SK-N-SH treated with all-trans-retinoic acid at 6 μM for 48 hours (cell line): ENCODE results near the gene BICC1.
A peak's percentile ranks its signal among the peaks of the same experiment; 100 is the strongest.

Experiments used
- ATAC-seq: fragments of 200-7000 bp; cut with Tn5 transposase; 3 replicates; pipeline ENCODE4 v1.9.1; 2020; ENCODE audit warnings: mild to moderate bottlenecking, moderate library complexity
- BACH2 ChIP-seq: fragments of 250-450 bp; sonication (Bioruptor Pico); IDR thresholded peaks from 2 replicates; pipeline ENCODE4 v1.9.0; 2021; ENCODE audit warnings: mild to moderate bottlenecking, borderline replicate concordance
- CREB5 ChIP-seq: fragments of 250-450 bp; sonication (Bioruptor Pico); IDR thresholded peaks from 2 replicates; pipeline ENCODE4 v1.5.1; 2020; ENCODE audit warnings: low read depth, mild to moderate bottlenecking, moderate library complexity
- CSDC2 ChIP-seq: fragments of 250-450 bp; sonication (Bioruptor Pico); IDR thresholded peaks from 2 replicates; pipeline ENCODE4 v1.5.0; 2020; ENCODE audit warnings: mild to moderate bottlenecking, moderate library complexity
- CSRNP3 ChIP-seq: fragments of 250-450 bp; sonication (Bioruptor Pico); IDR thresholded peaks from 2 replicates; pipeline ENCODE4 v1.5.1; 2021; ENCODE audit warnings: mild to moderate bottlenecking, moderate library complexity
- ESRRG ChIP-seq: fragments of 250-450 bp; sonication (Bioruptor Pico); IDR thresholded peaks from 2 replicates; pipeline ENCODE4 v1.6.1; 2021; ENCODE audit warnings: mild to moderate bottlenecking
- GLIS3 ChIP-seq: fragments of 250-450 bp; sonication (Bioruptor Pico); IDR thresholded peaks from 2 replicates; pipeline ENCODE4 v1.5.0; 2020; ENCODE audit warnings: mild to moderate bottlenecking, moderate library complexity
- ISL1 ChIP-seq: fragments of 250-450 bp; sonication (Bioruptor Pico); IDR thresholded peaks from 2 replicates; pipeline ENCODE4 v2.1.2; 2022; ENCODE audit warnings: mild to moderate bottlenecking, moderate library complexity
- OSR1 ChIP-seq: fragments of 250-450 bp; sonication (Bioruptor Pico); IDR thresholded peaks from 2 replicates; pipeline ENCODE4 v1.8.0; 2022; ENCODE audit warnings: moderate library complexity, mild to moderate bottlenecking, inconsistent platforms
- PATZ1 ChIP-seq: fragments of 250-450 bp; sonication (Bioruptor Pico); IDR thresholded peaks from 2 replicates; pipeline ENCODE4 v1.8.0; 2020; ENCODE audit warnings: mild to moderate bottlenecking, moderate library complexity, borderline replicate concordance
- POU6F1 ChIP-seq: fragments of 250-450 bp; sonication (Bioruptor Pico); IDR thresholded peaks from 2 replicates; pipeline ENCODE4 v1.8.0; 2021; ENCODE audit warnings: low read depth, mild to moderate bottlenecking, moderate library complexity, borderline replicate concordance
- PPARA ChIP-seq: fragments of 250-450 bp; sonication (Bioruptor Pico); IDR thresholded peaks from 2 replicates; pipeline ENCODE4 v1.5.0; 2020; ENCODE audit warnings: mild to moderate bottlenecking, borderline replicate concordance
- RARB ChIP-seq: fragments of 250-450 bp; sonication (Bioruptor Pico); IDR thresholded peaks from 2 replicates; pipeline ENCODE4 v1.8.0; 2021; ENCODE audit warnings: mild to moderate bottlenecking, moderate library complexity
- TCF4 ChIP-seq: fragments of 250-450 bp; sonication (Bioruptor Pico); IDR thresholded peaks from 2 replicates; pipeline ENCODE4 v1.8.0; 2021; ENCODE audit warnings: mild to moderate bottlenecking, moderate library complexity, borderline replicate concordance
- TSHZ2 ChIP-seq: fragments of 250-450 bp; sonication (Bioruptor Pico); IDR thresholded peaks from 2 replicates; pipeline ENCODE4 v1.5.0; 2020; ENCODE audit warnings: mild to moderate bottlenecking, moderate library complexity
- ZC3H10 ChIP-seq: fragments of 250-450 bp; sonication (Bioruptor Pico); IDR thresholded peaks from 2 replicates; pipeline ENCODE4 v1.5.1; 2021; ENCODE audit warnings: mild to moderate bottlenecking, moderate library complexity
- ZFP3 ChIP-seq: fragments of 250-450 bp; sonication (Bioruptor Pico); IDR thresholded peaks from 2 replicates; pipeline ENCODE4 v1.5.0; 2020; ENCODE audit warnings: mild to moderate bottlenecking, moderate library complexity
- ZFP30 ChIP-seq: fragments of 450-650 bp; formaldehyde crosslinking; IDR thresholded peaks from 2 replicates; pipeline ENCODE4 v1.5.0; 2022; ENCODE audit warnings: mild to moderate bottlenecking, moderate library complexity
- ZNF70 ChIP-seq: fragments of 450-650 bp; formaldehyde crosslinking; IDR thresholded peaks from 2 replicates; pipeline ENCODE4 v1.5.0; 2020; ENCODE audit warnings: mild to moderate bottlenecking, moderate library complexity
- ZNF8 ChIP-seq: fragments of 450-650 bp; formaldehyde crosslinking; IDR thresholded peaks from 2 replicates; pipeline ENCODE4 v1.5.0; 2020; ENCODE audit warnings: mild to moderate bottlenecking, moderate library complexity

The BICC1 gene

GRCh38 chr10:58641095-58641531 is 128.4 kb downstream of the BICC1 start (continued):
- TF ChIP-seq POU6F1 (peak; percentile 62; the same call in 1 of the 2 replicates), ZFP3 (CRISPR knock-in tag) (0 out of 2 replicates have a peak, but pooled peaks have one; percentile 18), PATZ1 (0 out of 2 replicates have a peak, but pooled peaks have one; percentile 22), PPARA (CRISPR knock-in tag) (no peak), CSDC2 (CRISPR knock-in tag) (0 out of 2 replicates have a peak, but pooled peaks have one; percentile 45), ZC3H10 (CRISPR knock-in tag) (0 out of 2 replicates have a peak, but pooled peaks have one; percentile 27), ZFP30 (no peak), CSRNP3 (CRISPR knock-in tag) (no peak), OSR1 (no peak), TCF4 (CRISPR knock-in tag) (no peak; the same call in 1 of the 2 replicates), BACH2 (CRISPR knock-in tag) (no peak)

- peak; percentile 47 for ATAC-seq
- TF ChIP-seq CSRNP3 (CRISPR knock-in tag), result no peak
- no peak for TF ChIP-seq RARB (CRISPR knock-in tag)
- TF ChIP-seq POU6F1, result no peak
- TF ChIP-seq ISL1, result no peak
- no peak for TF ChIP-seq CSDC2 (CRISPR knock-in tag)
- no peak for TF ChIP-seq ZNF8 (CRISPR knock-in tag)
- TF ChIP-seq ZFP3 (CRISPR knock-in tag), result no peak
- TF ChIP-seq GLIS3 (CRISPR knock-in tag), result no peak
- TF ChIP-seq TSHZ2, result no peak
- no peak for TF ChIP-seq ZC3H10 (CRISPR knock-in tag)
- TF ChIP-seq ESRRG (CRISPR knock-in tag), result no peak
- TF ChIP-seq, all 23 proteins: peak for 0
Measured at GRCh38 chr10:58641708-58642107, 129.0 kb downstream of the BICC1 start.

GRCh38 chr10:58642283-58642682 is 129.6 kb downstream of the BICC1 start:
- ATAC-seq, result no peak
- TF ChIP-seq ZC3H10 (CRISPR knock-in tag) (no peak), CSRNP3 (CRISPR knock-in tag) (no peak), CREB5 (CRISPR knock-in tag) (no peak), TCF4 (CRISPR knock-in tag) (no peak), BACH2 (CRISPR knock-in tag) (no peak), POU6F1 (no peak), ZFP3 (CRISPR knock-in tag) (no peak), PATZ1 (no peak), ZNF70 (CRISPR knock-in tag) (no peak)
